GM23248 (cell line): ENCODE results near the gene ARHGAP26.

ENCODE experiments used
- EZH2 ChIP-seq: fragments of 200-600 bp; sonication (generic); IDR thresholded peaks from 2 replicates; pipeline ENCODE4 v1.6.1; 2018; ENCODE audit warnings: antibody characterized with exemption, mild to moderate bottlenecking; ENCODE audit not compliant: insufficient read depth, poor library complexity, severe bottlenecking
- EZH2phosphoT487 ChIP-seq: fragments of 200-600 bp; sonication (generic); IDR thresholded peaks from 2 replicates; pipeline ENCODE4 v1.6.1; 2018; ENCODE audit warnings: antibody characterized with exemption, moderate library complexity, mild to moderate bottlenecking, low read depth; ENCODE audit not compliant: insufficient read depth

GRCh38 chr5:142978726-142979125 is 208.5 kb downstream of the ARHGAP26 start:
- no peak for TF ChIP-seq EZH2
- TF ChIP-seq EZH2phosphoT487 = no peak
